Tongue (tissue), 2 donors: ENCODE measurements around the gene NHERF1. TPM values are rescaled to one million over a fixed set of nuclear protein-coding genes. Genes with fewer than 3 reads are reported as not detected.

Experiments
- DNase-seq: peaks from one replicate; pipeline ENCODE4 v3.0.0-alpha.2; 2015
- total RNA-seq: library from RNA; depleted of rRNA; stranded (reverse); fragments of >200 nt; gene quantifications from one replicate; pipeline ENCODE4 v1.2.3, GENCODE V29; 2014

NHERF1 gene
- total RNA-seq, 1 donor from 2014 or later = 50.5 TPM

DNA sequence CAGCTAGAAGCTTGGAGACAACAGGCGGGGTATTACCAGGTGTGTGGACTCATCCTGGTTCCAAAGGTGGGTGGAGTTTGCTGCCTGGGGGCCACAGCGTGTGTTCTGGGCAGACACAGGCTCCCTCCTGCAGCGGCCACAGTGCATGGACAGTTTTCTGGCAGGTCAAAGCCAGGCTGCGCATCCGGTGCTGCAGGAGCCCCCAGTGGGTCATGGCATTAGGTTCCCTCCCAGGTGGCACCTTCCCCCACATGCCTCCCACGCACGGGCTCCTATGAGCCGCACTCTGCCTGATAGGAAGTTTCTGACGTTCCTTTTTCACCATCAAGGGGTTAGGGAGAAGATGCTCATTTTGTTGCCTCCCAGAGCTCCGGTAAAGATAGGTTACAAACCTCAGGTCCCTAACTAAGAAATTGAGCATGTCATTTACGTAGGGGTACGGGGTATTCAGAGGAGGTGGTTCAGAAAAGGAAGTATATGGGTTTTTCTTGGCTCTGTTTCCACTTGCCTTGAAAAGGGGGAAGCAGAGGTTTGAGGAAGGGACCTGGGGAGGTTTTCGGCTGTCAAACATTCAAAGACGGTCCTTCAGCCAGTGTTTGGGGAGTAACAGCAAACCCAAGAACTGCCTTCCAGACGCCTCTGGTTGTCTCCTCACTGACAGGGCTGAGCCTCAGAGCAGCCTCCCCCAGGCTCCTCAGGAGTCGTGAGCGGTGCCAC is 60.4 kb downstream of the NHERF1 start:
- no peak for DNase-seq

DNA sequence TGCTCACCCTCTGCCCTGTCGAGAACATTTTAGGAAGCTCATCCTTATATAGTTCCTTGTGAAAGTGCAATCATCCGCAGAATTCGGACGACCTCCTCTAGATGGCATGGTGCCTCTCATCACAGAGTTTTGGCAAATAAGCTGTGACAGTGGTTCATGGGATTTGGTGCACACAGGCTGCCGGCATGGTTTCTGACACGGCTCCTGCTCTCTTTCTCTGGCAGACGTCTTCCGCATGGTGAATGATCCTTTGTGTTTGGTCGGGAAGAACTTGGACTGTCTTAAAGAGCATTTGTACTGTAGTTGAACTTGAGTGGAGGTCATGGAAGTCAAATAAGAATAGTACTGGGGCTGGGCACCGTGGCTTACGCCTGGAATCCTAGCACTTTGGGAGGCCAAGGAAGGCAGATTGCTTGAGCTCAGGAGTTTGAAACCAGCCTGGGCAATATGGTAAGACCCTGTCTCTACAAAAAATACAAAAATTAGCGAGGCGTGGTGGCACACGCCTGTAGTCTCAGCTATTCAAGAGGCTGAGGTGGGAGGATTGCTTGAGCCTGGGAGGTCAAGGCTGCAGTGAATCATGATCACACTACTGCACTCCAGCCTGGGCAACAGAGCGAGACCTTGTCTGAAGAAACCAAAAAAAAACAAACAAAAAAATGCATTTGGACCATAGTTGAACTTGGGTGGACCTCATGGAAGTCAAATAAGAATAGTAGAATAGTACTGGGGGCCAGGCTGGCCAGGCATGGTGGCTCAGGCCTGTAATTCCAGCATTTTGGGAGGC is 62.5 kb downstream of the NHERF1 start:
- DNase-seq = peak; percentile 26

DNA sequence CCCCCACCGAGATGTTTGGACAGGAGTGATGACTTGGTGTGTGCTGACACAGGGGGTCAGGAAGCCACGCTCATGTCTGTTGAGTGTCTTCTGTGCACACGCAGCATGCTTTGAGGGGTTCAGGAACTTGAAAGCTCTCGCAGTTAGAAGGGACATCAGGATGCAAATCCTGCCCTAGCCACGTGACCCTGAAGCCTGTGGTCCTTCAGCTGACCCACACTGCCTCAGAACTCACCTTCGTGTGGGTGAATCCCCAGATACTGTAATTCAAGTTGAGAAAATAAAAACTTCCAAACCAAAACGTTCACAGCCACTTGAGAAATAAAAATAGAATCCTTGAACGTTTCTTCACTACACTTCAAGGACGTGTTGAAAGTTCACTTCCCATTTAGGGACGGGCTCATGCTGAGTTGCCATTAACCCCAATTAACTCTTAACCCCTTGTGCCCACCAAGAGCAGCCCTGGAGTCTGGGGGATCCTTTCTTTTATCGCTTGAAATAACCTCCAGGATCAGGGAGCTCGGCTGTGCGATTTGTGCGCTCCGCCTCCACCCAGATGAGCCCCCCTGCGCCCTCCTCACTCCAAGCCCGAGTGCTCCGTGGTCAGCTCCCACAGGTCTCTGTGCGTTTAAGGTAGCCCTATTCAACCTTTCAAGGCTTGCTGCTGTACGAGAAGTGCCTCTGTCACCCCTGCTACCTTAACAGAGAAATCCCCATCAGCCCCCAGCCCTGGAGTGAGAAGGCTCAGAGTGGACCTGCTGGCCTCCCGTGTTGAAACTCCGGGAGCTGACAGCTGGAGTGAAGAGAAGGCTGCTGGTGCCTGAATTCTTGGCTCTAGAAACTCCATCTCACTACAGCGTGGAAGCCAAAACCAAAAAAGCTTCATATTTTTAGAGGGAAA is 63.9 kb downstream of the NHERF1 start:
- DNase-seq = peak; percentile 82

DNA sequence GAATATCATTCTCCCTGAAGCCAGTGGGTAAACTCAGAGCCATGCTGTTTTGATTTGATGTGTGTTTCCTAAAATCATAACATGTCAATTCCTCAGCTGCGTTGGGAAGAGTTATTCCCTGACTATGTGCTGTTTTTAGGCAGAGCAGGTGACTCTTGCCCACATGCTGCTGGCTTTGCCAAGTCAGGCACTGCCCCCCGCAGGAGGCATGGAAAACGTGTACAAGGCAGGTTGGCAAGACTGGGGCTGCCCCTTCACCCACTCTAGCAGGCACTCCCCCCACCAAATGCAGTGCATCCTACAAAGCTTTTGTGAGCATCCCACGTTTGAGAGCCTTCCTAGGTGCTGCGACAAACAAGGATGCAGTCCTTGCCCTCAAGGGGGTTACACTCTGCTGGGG is 66.0 kb downstream of the NHERF1 start:
- no peak for DNase-seq

DNA sequence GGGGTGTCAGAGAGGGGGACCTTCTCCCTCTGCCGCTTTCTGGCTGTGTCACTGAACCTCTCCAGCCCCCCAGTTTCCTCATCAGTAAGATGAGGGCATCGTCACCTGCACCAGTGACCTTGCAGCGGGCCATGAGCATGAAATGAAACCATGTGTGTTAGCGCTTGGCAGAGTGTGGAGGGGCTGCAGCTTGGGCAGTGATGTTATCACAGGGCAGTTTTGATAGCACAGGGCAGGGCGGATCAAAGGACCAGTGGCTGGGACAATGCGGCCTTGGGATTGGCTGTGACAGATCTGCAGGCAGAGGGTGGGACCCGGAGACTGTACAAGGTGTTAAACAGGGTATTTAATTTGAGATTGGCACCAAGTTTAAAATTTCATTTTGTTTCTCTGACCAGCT is 66.6 kb downstream of the NHERF1 start:
- DNase-seq = no peak

DNA sequence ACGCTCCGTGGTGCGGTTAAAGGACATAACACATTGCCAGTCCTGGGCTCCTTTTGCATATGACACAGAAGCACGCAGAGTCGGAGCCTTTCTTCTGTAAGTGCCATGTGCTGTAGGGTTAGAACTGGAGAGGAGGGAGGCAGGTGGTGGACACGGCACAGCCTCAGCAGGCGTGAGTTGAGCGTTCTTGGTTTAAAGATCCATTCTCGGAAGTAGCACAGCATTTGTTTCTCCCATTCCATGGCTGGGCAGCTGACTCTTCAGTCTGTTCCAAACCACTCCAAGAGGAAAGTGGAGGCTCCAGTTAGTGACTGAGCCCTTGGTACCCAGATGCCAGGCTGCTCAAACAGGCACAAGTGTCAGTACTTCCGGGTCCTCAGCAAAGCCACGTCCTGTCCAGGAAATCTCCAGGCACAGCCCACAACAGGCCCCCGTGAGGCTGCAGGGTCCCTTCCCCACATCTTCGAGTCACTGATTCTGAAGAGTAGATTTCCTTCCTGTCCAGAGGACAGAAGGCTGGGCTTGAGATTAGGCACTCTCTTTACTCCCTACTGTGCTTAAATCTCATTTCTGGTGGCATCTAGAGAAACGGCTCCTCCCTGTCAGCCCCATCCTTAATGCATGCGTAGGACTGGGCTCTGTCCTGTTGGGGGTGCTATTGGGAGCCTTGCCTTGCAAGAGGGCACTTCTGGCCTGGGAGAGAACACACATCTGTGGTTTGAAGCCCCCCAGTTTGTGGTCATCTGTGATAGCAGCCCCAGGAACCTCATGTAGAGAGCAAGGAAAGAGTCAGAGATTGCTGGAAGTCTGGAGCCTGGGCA is 67.3 kb downstream of the NHERF1 start:
- DNase-seq = peak; percentile 50

DNA sequence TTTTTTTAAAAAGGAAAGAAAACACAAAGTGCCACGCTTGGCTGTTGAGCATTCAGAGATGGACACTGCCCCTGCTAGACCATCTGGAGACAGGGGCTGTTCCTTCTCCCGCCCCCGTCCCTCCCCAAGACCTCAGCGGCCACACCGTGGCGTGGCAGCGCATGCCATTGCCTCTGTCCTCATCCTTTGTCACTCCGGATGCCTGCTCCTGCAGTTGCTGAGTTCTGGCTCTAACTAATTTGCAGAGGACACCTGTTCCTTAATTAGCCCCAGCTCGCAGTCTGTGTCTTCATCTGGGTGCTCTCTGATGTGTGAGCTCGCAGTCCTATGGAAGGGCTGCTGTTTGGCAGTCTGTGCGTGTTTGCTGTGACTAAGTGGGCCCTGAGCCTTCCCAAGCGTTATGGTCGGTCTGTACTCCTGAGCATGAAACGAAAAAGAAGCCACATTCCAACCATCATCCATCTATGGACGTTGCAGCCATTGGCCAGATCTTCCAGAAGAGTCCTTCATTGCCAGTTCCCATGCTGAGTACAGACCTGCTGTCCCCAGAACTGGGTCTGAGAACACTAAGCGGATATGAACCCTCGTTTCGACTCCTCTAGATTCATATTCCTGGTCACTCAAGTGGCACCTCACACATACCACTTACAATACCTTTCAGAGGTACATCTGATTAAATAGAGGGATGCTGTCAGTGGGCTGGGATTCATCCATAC is 68.6 kb downstream of the NHERF1 start:
- DNase-seq = no peak

DNA sequence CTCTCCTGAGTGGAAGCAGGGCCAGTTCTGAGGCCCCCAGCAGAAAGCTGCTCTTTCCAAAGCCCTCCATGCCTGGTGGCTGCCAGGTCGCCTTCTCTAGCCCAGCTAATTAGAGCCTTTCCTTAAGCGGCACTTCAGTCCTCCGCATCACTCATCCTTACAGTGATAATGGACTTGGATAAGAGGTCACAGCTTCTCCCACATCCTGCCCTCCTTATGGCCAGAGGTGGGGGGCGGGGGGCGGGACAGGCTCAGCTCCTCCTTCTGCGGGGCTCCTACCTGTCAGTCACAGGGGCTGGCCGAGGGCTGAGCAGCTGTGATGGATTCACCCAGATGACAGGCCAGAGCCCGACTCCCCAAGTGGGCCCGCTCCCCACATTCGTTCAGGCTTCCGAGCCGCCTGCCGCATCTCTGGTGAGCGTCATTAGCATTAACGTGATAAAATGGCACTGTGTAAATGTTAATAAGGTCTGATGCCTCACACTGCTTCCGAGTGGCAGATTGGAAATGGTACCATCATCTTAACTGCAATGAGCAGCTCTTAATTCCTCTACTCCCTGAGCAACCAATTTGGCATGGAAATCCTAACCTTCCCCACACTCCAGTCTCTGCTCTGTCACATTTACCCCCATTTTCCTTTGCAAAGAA is 70.0 kb downstream of the NHERF1 start:
- DNase-seq = no peak

Other genes starting within 250 kb of the NHERF1 start
- 0.31 TPM for gene CD300LB, start 217.2 kb upstream of the NHERF1 start, total RNA-seq
- gene CD300C, start 202.5 kb upstream of the NHERF1 start, total RNA-seq = not detected
- not detected for gene CD300H, start 181.1 kb upstream of the NHERF1 start, total RNA-seq
- not detected for gene CD300LD, start 156.3 kb upstream of the NHERF1 start, total RNA-seq
- gene CD300E, start 124.9 kb upstream of the NHERF1 start, total RNA-seq = not detected
- 3.3 TPM for gene CD300LF, start 35.7 kb upstream of the NHERF1 start, total RNA-seq
- gene RAB37, start 11.4 kb upstream of the NHERF1 start, total RNA-seq = 1.9 TPM
- gene NAT9, start 27.7 kb downstream of the NHERF1 start, total RNA-seq = 30.2 TPM
- 1.6 TPM for gene GRIN2C, start 111.3 kb downstream of the NHERF1 start, total RNA-seq
- gene FDXR, start 124.4 kb downstream of the NHERF1 start, total RNA-seq = 4.3 TPM
- gene FADS6, start 145.0 kb downstream of the NHERF1 start, total RNA-seq = 0.51 TPM
- 2.9 TPM for gene USH1G, start 174.6 kb downstream of the NHERF1 start, total RNA-seq
- not detected for gene OTOP2, start 175.6 kb downstream of the NHERF1 start, total RNA-seq
- 1.4 TPM for gene OTOP3, start 187.3 kb downstream of the NHERF1 start, total RNA-seq
- 12.3 TPM for gene HID1, start 224.1 kb downstream of the NHERF1 start, total RNA-seq
- 11.4 TPM for gene CDR2L, start 239.0 kb downstream of the NHERF1 start, total RNA-seq